PC-3 (cell line): ENCODE data around the gene CDH11. TPM values are rescaled to one million over a fixed set of nuclear protein-coding genes. Genes with fewer than 3 reads are reported as not detected.

ENCODE experiments used
- ATAC-seq: fragments of 200-7000 bp; cut with Tn5 transposase; 2 replicates; pipeline ENCODE4 v1.9.1; 2020; ENCODE audit warnings: mild to moderate bottlenecking, moderate library complexity
- BruUV-seq: library from RNA; stranded (reverse); fragments of 400-500 nt; replicated peaks from 2 replicates; lab custom pipeline; 2021; lab: Mats Ljungman, UMichigan
- CTCF ChIA-PET: fragments of 300-600 bp; sonication (Branson Sonifier 250); formaldehyde crosslinking; loops from one replicate; lab custom pipeline; 2022; ENCODE audit warnings: antibody characterized with exemption; lab: Charles Lee
- POLR2A ChIA-PET: fragments of 300-600 bp; sonication (Branson Sonifier 250); formaldehyde crosslinking; loops from one replicate; lab custom pipeline; 2022; ENCODE audit warnings: antibody characterized with exemption; ENCODE audit not compliant: unreplicated experiment; lab: Charles Lee
- DNase-seq: peaks from one replicate; pipeline ENCODE4 v3.0.0-alpha.2; 2015
- H2AFZ ChIP-seq: fragments of 300-600 bp; sonication (generic); 2 replicates; pipeline ENCODE4 v1.6.0; 2016; ENCODE audit warnings: antibody characterized with exemption, low read length
- H3F3A ChIP-seq: fragments of 300-600 bp; sonication (generic); one replicate; pipeline ENCODE4 v1.6.0; 2017; ENCODE audit warnings: antibody characterized with exemption, low read length, control low read depth, mild to moderate bottlenecking; ENCODE audit not compliant: unreplicated experiment
- H3K27ac ChIP-seq: fragments of 300-600 bp; sonication (generic); 2 replicates; pipeline ENCODE4 v1.5.1; 2016; ENCODE audit warnings: mild to moderate bottlenecking, low read length
- H3K27me3 ChIP-seq: fragments of 300-600 bp; sonication (generic); 2 replicates; pipeline ENCODE4 v1.6.1; 2016; ENCODE audit warnings: low read length, mixed read lengths
- H3K36me3 ChIP-seq: fragments of 300-600 bp; sonication (generic); 2 replicates; pipeline ENCODE4 v1.6.1; 2016; ENCODE audit warnings: low read depth, mixed run types, low read length, mixed read lengths
- H3K4me1 ChIP-seq: fragments of 300-600 bp; sonication (generic); 2 replicates; pipeline ENCODE4 v1.5.1; 2016; ENCODE audit warnings: low read length; ENCODE audit not compliant: insufficient read depth
- H3K4me2 ChIP-seq: fragments of 300-600 bp; sonication (generic); 2 replicates; pipeline ENCODE4 v1.6.0; 2016; ENCODE audit warnings: low read length
- H3K4me3 ChIP-seq: fragments of 300-600 bp; sonication (generic); 2 replicates; pipeline ENCODE4 v1.5.1; 2016; ENCODE audit warnings: mild to moderate bottlenecking, low read length, mixed read lengths
- H3K79me2 ChIP-seq: fragments of 300-600 bp; sonication (generic); 2 replicates; pipeline ENCODE4 v1.6.1; 2017; ENCODE audit warnings: low read length, mixed read lengths
- H3K9ac ChIP-seq: fragments of 300-600 bp; sonication (generic); 2 replicates; pipeline ENCODE4 v1.6.0; 2016; ENCODE audit warnings: mild to moderate bottlenecking, low read length
- H3K9me2 ChIP-seq: fragments of 300-600 bp; sonication (generic); replicated peaks from 2 replicates; pipeline ENCODE4 v1.6.1; 2016; ENCODE audit warnings: mixed run types, low read length, mixed read lengths
- H3K9me3 ChIP-seq: fragments of 300-600 bp; sonication (generic); 2 replicates; pipeline ENCODE4 v1.6.1; 2016; ENCODE audit warnings: low read length, mixed read lengths
- H4K20me1 ChIP-seq: fragments of 300-600 bp; sonication (generic); 2 replicates; pipeline ENCODE4 v1.6.1; 2016; ENCODE audit warnings: low read length, mixed read lengths
- EZH2 ChIP-seq: fragments of 300-600 bp; sonication (generic); IDR thresholded peaks from one replicate; pipeline ENCODE4 v1.6.1; 2017; ENCODE audit warnings: antibody characterized with exemption, mild to moderate bottlenecking, low read length; ENCODE audit not compliant: unreplicated experiment
- EZH2phosphoT487 ChIP-seq: fragments of 300-600 bp; sonication (generic); IDR thresholded peaks from 2 replicates; pipeline ENCODE4 v1.6.1; 2018; ENCODE audit warnings: mild to moderate bottlenecking, antibody characterized with exemption, low read length, borderline replicate concordance
- intact Hi-C: fragments of 100-400 bp; cut with micrococcal nuclease; formaldehyde crosslinking; loops from 2 replicates; pipeline ENCODE4 v1.9.0; 2023
- total RNA-seq: library from RNA; depleted of rRNA; stranded (reverse); fragments of >200 nt; gene quantifications from 2 replicates; pipeline ENCODE4 v1.2.3, GENCODE V29; 2014
- TF ChIP-seq, protein P1 (sequence below): fragments of 300-600 bp; sonication (generic); conservative IDR thresholded peaks from 2 replicates; pipeline ENCODE4 v1.5.1; 2017; ENCODE audit warnings: antibody characterized with exemption, low read depth, mild to moderate bottlenecking, low read length

CDH11 gene
- total RNA-seq, 1 experiment from 2014 or later = 172 TPM

DNA sequence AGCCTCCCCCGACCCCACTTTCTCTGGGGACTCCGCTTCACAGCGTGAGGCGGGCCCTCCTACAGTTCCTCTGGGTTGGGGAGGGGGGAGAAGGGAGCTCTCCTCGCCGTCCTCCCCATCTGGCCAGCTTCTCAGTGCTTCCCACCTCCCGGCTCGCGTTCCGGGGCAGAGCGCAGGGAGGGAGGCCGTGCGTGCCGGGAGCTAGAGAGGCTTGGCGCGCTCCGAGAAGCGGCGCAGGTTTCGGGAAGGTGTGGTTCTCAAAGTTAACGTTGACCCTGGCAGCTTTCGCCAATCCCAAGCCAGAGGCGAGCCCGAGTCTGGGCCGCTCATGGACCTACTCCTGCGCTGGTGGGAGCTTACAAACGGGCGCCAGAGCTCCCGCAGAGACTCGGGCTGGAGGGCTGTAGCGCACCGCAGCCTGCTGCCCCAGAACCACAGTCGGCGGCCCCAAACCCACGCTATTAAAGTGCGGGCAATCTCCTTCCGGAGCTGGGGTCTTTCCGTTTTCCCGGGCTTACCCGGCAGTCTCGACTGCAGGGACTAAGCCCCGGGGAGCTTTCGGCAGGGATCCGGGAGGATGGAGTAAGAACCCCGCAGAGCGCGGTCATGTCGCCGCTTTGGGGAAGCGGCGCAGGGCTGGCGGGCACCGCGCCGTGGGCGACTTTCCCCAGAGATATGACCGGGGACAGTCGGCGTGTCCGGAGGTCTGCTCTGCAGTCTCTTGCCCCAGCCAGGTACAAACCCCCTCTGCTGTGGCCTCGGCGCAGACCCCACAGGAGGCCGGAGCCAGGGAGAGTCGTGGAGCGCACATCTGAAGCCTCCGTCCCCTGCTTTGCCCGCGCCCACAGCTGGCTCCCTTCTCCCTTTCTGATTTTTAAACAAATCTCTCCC lies 787 bp downstream of the CDH11 start:
- intact Hi-C loops = loop anchor here (5.0 to 10.0 kb wide), 4 partner anchors 451 to 1151 kb away; no protein-coding TSS in a partner anchor
- Histone ChIP-seq H3K27me3 (no peaks in the 10 kb centered on the region), H3F3A (peaks cover 3% of the 10 kb centered on the region), H2AFZ (peak overlapping the region; percentile 44; the same call in 1 of the 2 replicates), H3K79me2 (peaks cover 88% of the 10 kb centered on the region), H3K36me3 (peaks cover 14% of the 10 kb centered on the region; the same call in 1 of the 2 replicates), H3K9me3 (no peaks in the 10 kb centered on the region), H4K20me1 (peaks cover 25% of the 10 kb centered on the region), H3K4me3 (peak overlapping the region; percentile 90), H3K9ac (peak overlapping the region; percentile 83), H3K4me1 (peaks cover 35% of the 10 kb centered on the region), H3K9me2 (no peaks in the 10 kb centered on the region), H3K4me2 (peak overlapping the region; percentile 88), H3K27ac (peak overlapping the region; percentile 49)
- DNase-seq (no peak), ATAC-seq (no peak)
- CTCF ChIA-PET = no interaction called here
- TF ChIP-seq, protein P1, sequence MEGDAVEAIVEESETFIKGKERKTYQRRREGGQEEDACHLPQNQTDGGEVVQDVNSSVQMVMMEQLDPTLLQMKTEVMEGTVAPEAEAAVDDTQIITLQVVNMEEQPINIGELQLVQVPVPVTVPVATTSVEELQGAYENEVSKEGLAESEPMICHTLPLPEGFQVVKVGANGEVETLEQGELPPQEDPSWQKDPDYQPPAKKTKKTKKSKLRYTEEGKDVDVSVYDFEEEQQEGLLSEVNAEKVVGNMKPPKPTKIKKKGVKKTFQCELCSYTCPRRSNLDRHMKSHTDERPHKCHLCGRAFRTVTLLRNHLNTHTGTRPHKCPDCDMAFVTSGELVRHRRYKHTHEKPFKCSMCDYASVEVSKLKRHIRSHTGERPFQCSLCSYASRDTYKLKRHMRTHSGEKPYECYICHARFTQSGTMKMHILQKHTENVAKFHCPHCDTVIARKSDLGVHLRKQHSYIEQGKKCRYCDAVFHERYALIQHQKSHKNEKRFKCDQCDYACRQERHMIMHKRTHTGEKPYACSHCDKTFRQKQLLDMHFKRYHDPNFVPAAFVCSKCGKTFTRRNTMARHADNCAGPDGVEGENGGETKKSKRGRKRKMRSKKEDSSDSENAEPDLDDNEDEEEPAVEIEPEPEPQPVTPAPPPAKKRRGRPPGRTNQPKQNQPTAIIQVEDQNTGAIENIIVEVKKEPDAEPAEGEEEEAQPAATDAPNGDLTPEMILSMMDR = no peak
- TF ChIP-seq EZH2phosphoT487 (no peak), EZH2 (no peak)
- TSS peak; percentile 35 for BruUV-seq
- POLR2A ChIA-PET = no interaction called here

DNA sequence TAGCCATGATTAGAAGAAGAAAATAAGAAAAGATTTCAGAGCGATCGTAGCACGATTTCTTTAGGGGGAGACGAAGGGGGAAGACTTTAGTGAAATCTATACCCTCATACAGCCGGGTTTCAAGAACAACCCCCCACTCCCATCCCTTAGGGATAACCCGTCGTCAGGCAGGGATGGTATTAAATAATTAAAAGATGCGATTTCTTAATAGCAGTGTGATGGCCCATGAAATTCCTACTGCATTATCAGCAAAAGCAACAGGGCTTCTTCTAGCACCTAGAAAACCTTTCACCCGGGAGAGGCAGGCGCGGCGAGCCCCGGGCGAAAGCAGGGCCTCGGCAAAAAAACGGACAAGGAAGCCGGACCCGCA lies 1.4 kb downstream of the CDH11 start:
- H3K4me3 ChIP-seq = peak overlapping the region; percentile 90
- no peaks in the 10 kb centered on the region for H3K9me2 ChIP-seq
- ChIA-PET CTCF (no interaction called here), POLR2A (no interaction called here)
- no peak for DNase-seq
- H3K27ac ChIP-seq = peak overlapping the region; percentile 49
- peak overlapping the region; percentile 44; the same call in 1 of the 2 replicates for H2AFZ ChIP-seq
- TF ChIP-seq, protein P1 = no peak
- TF ChIP-seq EZH2phosphoT487 (no peak), EZH2 (no peak)
- no peaks in the 10 kb centered on the region for H3K27me3 ChIP-seq
- BruUV-seq = no TSS peak
- H3K4me1 ChIP-seq = peaks cover 35% of the 10 kb centered on the region
- peaks cover 27% of the 10 kb centered on the region for H4K20me1 ChIP-seq
- no peaks in the 10 kb centered on the region for H3F3A ChIP-seq
- peak overlapping the region; percentile 88 for H3K4me2 ChIP-seq
- ATAC-seq = no peak
- H3K9me3 ChIP-seq = no peaks in the 10 kb centered on the region
- peaks cover 17% of the 10 kb centered on the region; the same call in 1 of the 2 replicates for H3K36me3 ChIP-seq
- peak overlapping the region; percentile 83 for H3K9ac ChIP-seq
- H3K79me2 ChIP-seq = peaks cover 95% of the 10 kb centered on the region
- intact Hi-C loops = loop anchor here (5.0 to 10.0 kb wide), 4 partner anchors 452 to 1152 kb away; no protein-coding TSS in a partner anchor
